PC-9 (cell line): ENCODE measurements around the gene TRIP13. TPM values are rescaled to one million over a fixed set of nuclear protein-coding genes. Genes with fewer than 3 reads are reported as not detected.

ENCODE experiments used
- BruUV-seq: library from RNA; stranded (reverse); fragments of 400-500 nt; replicated peaks from 2 replicates; lab custom pipeline; 2021; lab: Mats Ljungman, UMichigan
- CTCF ChIA-PET: fragments of 300-600 bp; sonication (Branson Sonifier 250); formaldehyde crosslinking; loops from one replicate; lab custom pipeline; 2022; ENCODE audit warnings: antibody characterized with exemption; lab: Charles Lee
- POLR2A ChIA-PET: fragments of 300-600 bp; sonication (Branson Sonifier 250); formaldehyde crosslinking; loops from one replicate; lab custom pipeline; 2022; ENCODE audit warnings: antibody characterized with exemption; ENCODE audit not compliant: unreplicated experiment; lab: Charles Lee
- DNase-seq, 2 experiments: peaks; one replicate each; pipeline versions ENCODE4 v3.0.0 to v3.0.0-alpha.2; 2015 to 2022; ENCODE audit warnings: mixed read lengths in 1 of 2
- H2AFZ ChIP-seq: fragments of 200-600 bp; sonication (generic); 2 replicates; pipeline ENCODE4 v1.8.1; 2017; ENCODE audit warnings: antibody characterized with exemption
- H3F3A ChIP-seq: fragments of 200-600 bp; sonication (generic); 2 replicates; pipeline ENCODE4 v1.8.1; 2017; ENCODE audit warnings: antibody characterized with exemption, mild to moderate bottlenecking, low read depth; ENCODE audit not compliant: insufficient read depth
- H3K27ac ChIP-seq: fragments of 200-600 bp; sonication (generic); 2 replicates; pipeline ENCODE4 v1.6.1; 2016; ENCODE audit warnings: mixed run types
- H3K27me3 ChIP-seq: fragments of 200-600 bp; sonication (generic); 2 replicates; pipeline ENCODE4 v1.6.1; 2016; ENCODE audit warnings: low read depth, mixed run types; ENCODE audit not compliant: insufficient read depth
- H3K36me3 ChIP-seq: fragments of 200-600 bp; sonication (generic); 2 replicates; pipeline ENCODE4 v1.6.1; 2016; ENCODE audit warnings: low read depth, mixed run types
- H3K4me1 ChIP-seq: fragments of 200-600 bp; sonication (generic); replicated peaks from 2 replicates; pipeline ENCODE4 v1.6.1; 2016; ENCODE audit warnings: mixed run types; ENCODE audit not compliant: insufficient read depth
- H3K4me2 ChIP-seq: fragments of 200-600 bp; sonication (generic); 2 replicates; pipeline ENCODE4 v1.6.1; 2017; ENCODE audit warnings: mixed run types
- H3K4me3 ChIP-seq: fragments of 200-600 bp; sonication (generic); 2 replicates; pipeline ENCODE4 v1.6.1; 2016; ENCODE audit warnings: mixed run types
- H3K79me2 ChIP-seq: fragments of 200-600 bp; sonication (generic); 2 replicates; pipeline ENCODE4 v1.6.1; 2017; ENCODE audit warnings: low read depth, mixed run types
- H3K9me2 ChIP-seq: fragments of 200-600 bp; sonication (generic); 2 replicates; pipeline ENCODE4 v1.8.1; 2017; ENCODE audit warnings: mild to moderate bottlenecking; ENCODE audit not compliant: insufficient read depth
- H3K9me3 ChIP-seq: fragments of 200-600 bp; sonication (generic); 2 replicates; pipeline ENCODE4 v1.8.1; 2016; ENCODE audit warnings: low read depth; ENCODE audit not compliant: insufficient read depth
- H4K20me1 ChIP-seq: fragments of 200-600 bp; sonication (generic); 2 replicates; pipeline ENCODE4 v1.8.1; 2017; ENCODE audit not compliant: insufficient read depth
- EZH2 ChIP-seq: fragments of 200-600 bp; sonication (generic); IDR thresholded peaks from 2 replicates; pipeline ENCODE4 v1.8.0; 2017; ENCODE audit warnings: antibody characterized with exemption, low read depth
- intact Hi-C: fragments of 100-400 bp; cut with micrococcal nuclease; formaldehyde crosslinking; loops from one replicate; pipeline ENCODE4 v1.10.0; 2022; ENCODE audit not compliant: unreplicated experiment
- total RNA-seq: library from RNA; stranded (reverse); gene quantifications from 2 replicates; pipeline ENCODE4 v1.2.3, GENCODE V29; 2021
- TF ChIP-seq, protein P1 (sequence below): fragments of 200-600 bp; sonication (generic); conservative IDR thresholded peaks from 2 replicates; pipeline ENCODE4 v1.6.1; 2017; ENCODE audit warnings: mixed run types, antibody characterized with exemption, mild to moderate bottlenecking, moderate library complexity

TRIP13 gene
- total RNA-seq, 1 experiment from 2014 or later, result 74.0 TPM

DNA sequence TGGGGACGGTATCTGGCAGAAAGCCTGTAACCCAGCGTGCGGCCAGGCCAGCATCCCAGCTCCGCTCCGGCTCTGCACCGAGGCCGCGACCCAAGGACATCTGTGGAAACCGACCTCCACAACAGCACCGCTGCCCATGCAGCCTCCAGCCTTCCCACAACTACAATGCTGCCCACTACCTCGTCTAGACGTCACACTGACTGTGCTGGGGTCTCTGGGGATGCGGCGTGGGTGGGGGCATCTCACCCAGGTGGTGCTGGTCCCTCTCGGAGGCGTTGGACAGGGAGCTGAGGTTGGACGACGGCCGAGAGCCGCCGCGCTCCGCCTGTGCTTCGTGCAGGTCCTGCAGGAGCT is 27.5 kb upstream of the TRIP13 start:
- no peak overlapping the region for H3K4me2 ChIP-seq
- ChIA-PET POLR2A (no interaction called here), CTCF (no interaction called here)
- H3F3A ChIP-seq, result no peaks in the 10 kb centered on the region
- BruUV-seq, result no TSS peak
- H4K20me1 ChIP-seq, result peaks cover 28% of the 10 kb centered on the region
- H3K79me2 ChIP-seq, result no peaks in the 10 kb centered on the region
- no peaks in the 10 kb centered on the region for H3K9me2 ChIP-seq
- no peak overlapping the region for H3K27ac ChIP-seq
- no peak for TF ChIP-seq EZH2
- TF ChIP-seq, protein P1, sequence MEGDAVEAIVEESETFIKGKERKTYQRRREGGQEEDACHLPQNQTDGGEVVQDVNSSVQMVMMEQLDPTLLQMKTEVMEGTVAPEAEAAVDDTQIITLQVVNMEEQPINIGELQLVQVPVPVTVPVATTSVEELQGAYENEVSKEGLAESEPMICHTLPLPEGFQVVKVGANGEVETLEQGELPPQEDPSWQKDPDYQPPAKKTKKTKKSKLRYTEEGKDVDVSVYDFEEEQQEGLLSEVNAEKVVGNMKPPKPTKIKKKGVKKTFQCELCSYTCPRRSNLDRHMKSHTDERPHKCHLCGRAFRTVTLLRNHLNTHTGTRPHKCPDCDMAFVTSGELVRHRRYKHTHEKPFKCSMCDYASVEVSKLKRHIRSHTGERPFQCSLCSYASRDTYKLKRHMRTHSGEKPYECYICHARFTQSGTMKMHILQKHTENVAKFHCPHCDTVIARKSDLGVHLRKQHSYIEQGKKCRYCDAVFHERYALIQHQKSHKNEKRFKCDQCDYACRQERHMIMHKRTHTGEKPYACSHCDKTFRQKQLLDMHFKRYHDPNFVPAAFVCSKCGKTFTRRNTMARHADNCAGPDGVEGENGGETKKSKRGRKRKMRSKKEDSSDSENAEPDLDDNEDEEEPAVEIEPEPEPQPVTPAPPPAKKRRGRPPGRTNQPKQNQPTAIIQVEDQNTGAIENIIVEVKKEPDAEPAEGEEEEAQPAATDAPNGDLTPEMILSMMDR, result no peak
- intact Hi-C loops, result no loop called here
- no peak overlapping the region for H3K4me3 ChIP-seq
- no peaks in the 10 kb centered on the region for H3K9me3 ChIP-seq
- no peaks in the 10 kb centered on the region for H3K27me3 ChIP-seq
- no peak for DNase-seq
- no peaks in the 10 kb centered on the region for H3K4me1 ChIP-seq
- no peak overlapping the region for H2AFZ ChIP-seq
- peaks cover 27% of the 10 kb centered on the region for H3K36me3 ChIP-seq

DNA sequence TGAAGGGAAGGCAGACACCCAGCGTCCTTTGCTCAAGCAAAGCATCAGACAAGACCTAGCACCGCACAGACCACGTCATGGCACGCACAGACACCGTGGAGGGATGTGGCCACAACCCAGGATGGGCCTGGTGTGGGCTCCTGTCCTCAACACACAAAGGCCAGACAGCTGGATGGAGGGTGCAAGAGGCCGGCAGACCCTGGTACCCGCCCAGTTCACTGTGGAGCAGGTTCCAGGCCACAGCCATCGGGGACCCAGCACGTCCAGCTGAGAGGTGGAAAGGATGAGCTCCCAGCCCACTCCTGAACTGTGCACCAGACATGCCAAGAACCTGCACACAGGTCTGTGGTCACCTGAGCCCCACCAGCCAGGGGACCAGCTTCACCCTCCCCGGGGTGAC is 26.9 kb upstream of the TRIP13 start:
- no peak overlapping the region for H2AFZ ChIP-seq

DNA sequence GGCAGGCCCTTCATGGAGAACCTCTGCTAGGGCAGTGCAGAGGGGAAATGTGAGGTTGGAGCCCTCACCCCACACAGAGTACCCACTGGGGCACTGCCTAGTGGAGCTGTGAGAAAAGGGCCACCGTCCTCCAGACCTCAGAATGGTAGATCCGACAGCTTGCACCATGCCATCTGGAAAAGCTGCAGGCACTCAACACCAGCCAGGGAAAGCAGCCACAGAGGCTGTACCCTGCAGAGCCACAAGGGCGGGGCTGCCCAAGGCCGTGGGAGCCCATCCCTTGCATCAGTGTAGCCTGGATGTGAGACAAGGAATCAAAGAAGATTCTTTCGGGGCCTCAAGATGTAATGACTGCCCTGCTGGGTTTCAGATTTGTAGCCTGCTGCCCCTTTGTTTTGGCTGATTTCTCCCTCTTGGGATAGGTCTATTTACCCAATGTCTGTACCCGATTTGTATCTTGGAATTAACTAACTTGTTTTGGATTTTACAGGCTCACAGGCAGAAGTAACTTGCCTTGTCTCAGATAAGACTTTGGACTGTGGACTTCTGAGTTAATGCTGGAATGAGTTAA is 25.3 kb upstream of the TRIP13 start:
- intact Hi-C loops, result no loop called here
- no peaks in the 10 kb centered on the region for H3K9me2 ChIP-seq
- H3K9me3 ChIP-seq, result no peaks in the 10 kb centered on the region
- no peak for DNase-seq
- TF ChIP-seq, protein P1, result no peak
- TF ChIP-seq EZH2, result no peak
- H2AFZ ChIP-seq, result no peak overlapping the region
- no peak overlapping the region for H3K4me2 ChIP-seq
- no peaks in the 10 kb centered on the region for H3K79me2 ChIP-seq
- peaks cover 28% of the 10 kb centered on the region for H4K20me1 ChIP-seq
- CTCF ChIA-PET, result no interaction called here
- H3K36me3 ChIP-seq, result peaks cover 32% of the 10 kb centered on the region
- H3F3A ChIP-seq, result no peaks in the 10 kb centered on the region
- BruUV-seq, result no TSS peak
- no peak overlapping the region for H3K27ac ChIP-seq
- H3K4me1 ChIP-seq, result no peaks in the 10 kb centered on the region
- POLR2A ChIA-PET, result interaction anchor here (1.0 kb wide), 1 partner anchor 24 kb away, joined by 6 read pairs; no protein-coding TSS in a partner anchor
- H3K4me3 ChIP-seq, result no peak overlapping the region
- H3K27me3 ChIP-seq, result no peaks in the 10 kb centered on the region

More for the DNA sequence above, 26.9 kb upstream of the TRIP13 start:
- Histone ChIP-seq H3K9me3 (no peaks in the 10 kb centered on the region), H3K9me2 (no peaks in the 10 kb centered on the region), H3K4me1 (no peaks in the 10 kb centered on the region), H4K20me1 (peaks cover 28% of the 10 kb centered on the region), H3K79me2 (no peaks in the 10 kb centered on the region), H3K27ac (no peak overlapping the region), H3K27me3 (no peaks in the 10 kb centered on the region), H3K4me2 (no peak overlapping the region), H3F3A (no peaks in the 10 kb centered on the region), H3K36me3 (peaks cover 32% of the 10 kb centered on the region), H3K4me3 (no peak overlapping the region)
- CTCF ChIA-PET, result no interaction called here
- no TSS peak for BruUV-seq
- DNase-seq, result no peak
- no peak for TF ChIP-seq EZH2
- TF ChIP-seq, protein P1, result no peak
- POLR2A ChIA-PET, result no interaction called here
- intact Hi-C loops, result no loop called here
